ENCODE results near the gene TMEM270. TPM values are rescaled to one million over a fixed set of nuclear protein-coding genes. Genes with fewer than 3 reads are reported as not detected.

Gene TMEM270
- polyA plus RNA-seq, 1 of the 3 experiments (the other 2 are of a cell fraction) = 0.71 TPM

- TF ChIP-seq REST (IDR thresholded peaks at IDR 0.05; ENCODE audit: low read depth, low read length) (0 out of 2 replicates have a peak, but pooled peaks have one; percentile 61), JUND (IDR thresholded peaks at IDR 0.05) (peak; percentile 97), MEF2A (IDR thresholded peaks at IDR 0.05; ENCODE audit: borderline replicate concordance, low read depth) (no peak; the same call in 1 of the 2 replicates), MXI1 (IDR thresholded peaks at IDR 0.05; ENCODE audit: low read depth, low read length) (peak; percentile 52; the same call in 1 of the 2 replicates), RFX5 (IDR thresholded peaks at IDR 0.05; ENCODE audit: low read length) (no peak), ZBTB33 (IDR thresholded peaks at IDR 0.05; ENCODE audit: borderline replicate concordance, low read depth) (peak; percentile 85), TCF12 (IDR thresholded peaks at IDR 0.05) (peak; percentile 94), EZH2phosphoT487 (IDR thresholded peaks at IDR 0.05; ENCODE audit: borderline replicate concordance, low read depth) (no peak), NRF1 (IDR thresholded peaks at IDR 0.05; ENCODE audit: low read depth, low read length) (no peak)
Observed at GRCh38 chr7:73822319-73823173, 38.4 kb upstream of the TMEM270 start (continued).

- Histone ChIP-seq H3K4me2 (peak overlapping the region; percentile 65), H4K20me1 (ENCODE audit: insufficient read depth) (no peaks in the 10 kb centered on the region), H3K4me1 (ENCODE audit: control insufficient read depth in 1 of 2, insufficient read depth in 2 of 2, low read depth in 1 of 2, low read length in 1 of 2) (peaks cover 12 to 29% of the 10 kb centered on the region in 2 experiments), H3K36me3 (replicated peaks in 1 of 2; ENCODE audit: control insufficient read depth in 1 of 2, insufficient read depth in 2 of 2, low read length in 1 of 2) (no peaks in the 10 kb centered on the region), H3K4me3 (ENCODE audit: low read depth in 2 of 2, low read length in 1 of 2) (no peak overlapping the region), H3K9ac (peak overlapping the region; percentile 55; the same call in 1 of the 2 replicates), H3K9me2 (no peaks in the 10 kb centered on the region), H3K27me3 (ENCODE audit: insufficient read depth) (no peaks in the 10 kb centered on the region), H2AFZ (ENCODE audit: low read depth) (peak overlapping the region; percentile 20), H3K9me3 (no peaks in the 10 kb centered on the region), H3K27ac (ENCODE audit: low read depth in 2 of 2, low read length in 1 of 2) (peak overlapping the region in 1 of 2 experiments; percentile 93; a peak in 2 of 4 replicates), H3F3A (replicated peaks; ENCODE audit: insufficient read depth) (peaks cover 35% of the 10 kb centered on the region), H3K79me2 (ENCODE audit: insufficient read depth) (no peaks in the 10 kb centered on the region)
- ChIA-PET CTCF (interaction anchor here (1.3 to 5.7 kb wide), 6 partner anchors 11 to 89 kb away, joined by 3 to 36 read pairs (median 6); partner anchors contain the start of gene ABHD11), POLR2A (interaction anchor here (1.5 kb wide), 1 partner anchor 10 kb away, joined by 3 read pairs; no protein-coding TSS in a partner anchor)
- 84% methylated on average over 5 of the region's 5 CpGs for WGBS (ENCODE audit: low lambda C conversion rate)
- DNase-seq = no peak
- TF ChIP-seq SIN3A (IDR thresholded peaks at IDR 0.05; ENCODE audit: borderline replicate concordance, low read depth, low read length) (no peak), CTCF (IDR thresholded peaks at IDR 0.05) (no peak)
Observed at GRCh38 chr7:73823257-73823656, 37.7 kb upstream of the TMEM270 start.

All from SK-N-SH (cell line).